Mesangial cell (primary cell): ENCODE results near the gene LRRC42. TPM values are rescaled to one million over a fixed set of nuclear protein-coding genes. Genes with fewer than 3 reads are reported as not detected.

Experiments used
- total RNA-seq: library from RNA; depleted of rRNA; stranded (reverse); fragments of >200 nt; gene quantifications from 2 replicates; pipeline ENCODE4 v1.2.3, GENCODE V29; 2015

LRRC42 gene
- total RNA-seq, result 35.9 and 40.1 TPM in 2 replicates

GRCh38 chr1:53946252-53947171, at the start of gene LRRC42:
LRRC42 (plus strand) TSS chr1:53946350; CDS start chr1:53952000, 5,650 bp downstream.

DNA sequence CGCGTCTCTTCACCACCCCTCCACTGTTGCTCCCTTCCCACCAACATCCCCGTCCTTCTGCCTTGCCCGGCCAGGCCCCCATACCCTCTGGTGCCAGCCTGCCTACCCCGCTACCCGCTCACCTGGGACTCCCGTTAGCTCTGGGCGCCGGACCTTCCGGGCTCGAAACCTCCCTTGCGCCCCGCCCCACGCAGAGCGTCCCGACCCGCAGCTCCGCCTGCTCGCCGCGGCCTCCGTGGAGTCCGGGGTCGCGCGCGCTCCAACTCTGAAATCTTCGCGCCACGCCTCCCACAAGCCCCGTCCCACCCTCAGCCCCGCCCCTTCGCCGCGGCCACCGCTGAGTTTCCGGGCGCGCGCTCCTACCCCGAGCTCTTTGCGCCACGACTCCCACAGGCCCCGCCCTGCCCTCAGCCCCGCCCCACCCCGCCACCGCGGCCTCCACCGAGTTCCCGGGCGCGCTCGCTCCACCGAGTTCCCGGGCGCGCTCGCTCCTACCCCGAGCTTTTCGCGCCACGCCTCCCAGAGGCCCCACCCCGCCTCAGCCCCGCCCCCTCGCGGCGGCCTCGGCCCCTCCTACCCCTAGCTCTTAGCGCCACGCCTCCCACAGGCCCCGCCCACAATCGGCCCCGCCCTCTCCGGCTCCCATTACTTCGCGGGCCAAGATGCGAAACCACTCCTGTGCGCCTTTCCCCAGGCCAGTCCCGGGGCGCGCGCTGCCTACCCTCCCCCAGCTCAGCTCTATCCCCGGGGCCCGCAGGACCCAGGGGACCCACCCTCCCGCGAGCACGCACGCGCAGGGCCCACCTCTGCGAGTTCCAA, 508 bp upstream of the LRRC42 start, which contains the start of gene IFT25:
IFT25 (minus strand) TSS at position 267 of the 819 bp plus-strand sequence. CDS start 5,617 bp downstream, outside the sequence.

Other genes with a start within 250 kb of the LRRC42 start
- 6.7 and 12.5 TPM in 2 replicates for gene GLIS1, start 207.2 kb upstream of the LRRC42 start, total RNA-seq
- 11.0 and 44.2 TPM in 2 replicates for gene NDC1, start 108.1 kb upstream of the LRRC42 start, total RNA-seq
- 14.5 and 29.3 TPM in 2 replicates for gene YIPF1, start 56.6 kb upstream of the LRRC42 start, total RNA-seq
- not detected in 2 replicates for gene DIO1, start 52.2 kb upstream of the LRRC42 start, total RNA-seq
- gene IFT25, start 651 bp upstream of the LRRC42 start, total RNA-seq, result 12.9 and 28.5 TPM in 2 replicates
- not detected in 2 replicates for gene LDLRAD1, start 71.8 kb downstream of the LRRC42 start, total RNA-seq
- 62.4 and 136 TPM in 2 replicates for gene TMEM59, start 106.9 kb downstream of the LRRC42 start, total RNA-seq
- 2.0 and 2.6 TPM in 2 replicates for gene TCEANC2, start 107.3 kb downstream of the LRRC42 start, total RNA-seq
- not detected in 2 replicates for gene CDCP2, start 206.7 kb downstream of the LRRC42 start, total RNA-seq